ENCODE results near the gene LRP8.

- TF ChIP-seq EZH2phosphoT487 (IDR thresholded peaks at IDR 0.05; ENCODE audit: unreplicated experiment) (no peak), CTCF (conservative IDR thresholded peaks at IDR 0.05; ENCODE audit: low read depth in 2 of 2) (no peak), REST (IDR thresholded peaks at IDR 0.05; ENCODE audit: unreplicated experiment) (no peak), POLR2AphosphoS5 (IDR thresholded peaks at IDR 0.05; ENCODE audit: low read depth) (no peak), EZH2 (IDR thresholded peaks at IDR 0.05; ENCODE audit: low read depth, unreplicated experiment) (no peak), CREB1 (CRISPR knock-in tag; IDR thresholded peaks at IDR 0.05; ENCODE audit: low read depth) (no peak), JUNB (IDR thresholded peaks at IDR 0.05; ENCODE audit: unreplicated experiment) (no peak), NANOG (IDR thresholded peaks at IDR 0.05; ENCODE audit: borderline replicate concordance) (no peak), ETS1 (IDR thresholded peaks at IDR 0.05) (no peak), ZNF114 (CRISPR knock-in tag; IDR thresholded peaks at IDR 0.05) (no peak), STAT1 (IDR thresholded peaks at IDR 0.05; ENCODE audit: unreplicated experiment) (no peak), ZNF331 (CRISPR knock-in tag; IDR thresholded peaks at IDR 0.05; ENCODE audit: low read depth) (no peak)
Observed at GRCh38 chr1:53316424-53316765, 11.5 kb downstream of the LRP8 start.
